ENCODE measurements around the gene LASP1. TPM values are rescaled to one million over a fixed set of nuclear protein-coding genes. Genes with fewer than 3 reads are reported as not detected.

Gene LASP1
- total RNA-seq, 1 experiment from 2014 or later: 106 TPM

DNA sequence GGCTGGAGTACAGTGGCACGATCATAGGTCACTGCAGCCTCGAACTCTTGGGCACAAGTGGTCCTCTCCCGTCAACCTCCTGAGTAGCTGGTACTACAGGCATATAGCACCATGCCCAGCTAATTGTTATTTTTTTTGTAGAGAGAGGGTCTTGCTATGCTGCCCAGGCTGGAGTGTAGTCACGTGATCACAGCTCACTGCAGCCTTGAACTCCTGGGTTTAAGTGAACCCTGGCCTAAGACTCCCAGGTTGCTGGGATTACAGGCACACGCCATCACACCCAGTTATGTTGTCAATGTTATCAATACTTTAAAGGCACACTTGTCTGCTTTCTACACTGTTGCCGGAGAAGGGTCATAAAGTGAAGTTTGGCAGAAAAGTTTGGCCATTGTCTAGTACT, 33.5 kb downstream of the LASP1 start:
- H3K27ac ChIP-seq (ENCODE audit: low read length): no peak overlapping the region
- no peak overlapping the region for H3K9ac ChIP-seq (ENCODE audit: low read length)
- no peak overlapping the region for H3K4me3 ChIP-seq (ENCODE audit: low read length)
- no TSS peak for BruUV-seq (replicated peaks)
- no peaks in the 10 kb centered on the region for H3F3A ChIP-seq (ENCODE audit: low read length, unreplicated experiment)
- intact Hi-C loops (cut with micrococcal nuclease): no loop called here
- CTCF ChIA-PET: no interaction called here
- no peak for TF ChIP-seq EZH2phosphoT487 (IDR thresholded peaks at IDR 0.05; ENCODE audit: borderline replicate concordance, low read length)
- no peak for TF ChIP-seq EZH2 (IDR thresholded peaks at IDR 0.05; ENCODE audit: low read length, unreplicated experiment)
- TF ChIP-seq, protein P1, sequence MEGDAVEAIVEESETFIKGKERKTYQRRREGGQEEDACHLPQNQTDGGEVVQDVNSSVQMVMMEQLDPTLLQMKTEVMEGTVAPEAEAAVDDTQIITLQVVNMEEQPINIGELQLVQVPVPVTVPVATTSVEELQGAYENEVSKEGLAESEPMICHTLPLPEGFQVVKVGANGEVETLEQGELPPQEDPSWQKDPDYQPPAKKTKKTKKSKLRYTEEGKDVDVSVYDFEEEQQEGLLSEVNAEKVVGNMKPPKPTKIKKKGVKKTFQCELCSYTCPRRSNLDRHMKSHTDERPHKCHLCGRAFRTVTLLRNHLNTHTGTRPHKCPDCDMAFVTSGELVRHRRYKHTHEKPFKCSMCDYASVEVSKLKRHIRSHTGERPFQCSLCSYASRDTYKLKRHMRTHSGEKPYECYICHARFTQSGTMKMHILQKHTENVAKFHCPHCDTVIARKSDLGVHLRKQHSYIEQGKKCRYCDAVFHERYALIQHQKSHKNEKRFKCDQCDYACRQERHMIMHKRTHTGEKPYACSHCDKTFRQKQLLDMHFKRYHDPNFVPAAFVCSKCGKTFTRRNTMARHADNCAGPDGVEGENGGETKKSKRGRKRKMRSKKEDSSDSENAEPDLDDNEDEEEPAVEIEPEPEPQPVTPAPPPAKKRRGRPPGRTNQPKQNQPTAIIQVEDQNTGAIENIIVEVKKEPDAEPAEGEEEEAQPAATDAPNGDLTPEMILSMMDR (conservative IDR thresholded peaks at IDR 0.05; ENCODE audit: low read depth, low read length): no peak
- H3K27me3 ChIP-seq (ENCODE audit: low read length): no peaks in the 10 kb centered on the region
- no peaks in the 10 kb centered on the region for H3K9me2 ChIP-seq (replicated peaks; ENCODE audit: low read length)
- H4K20me1 ChIP-seq (ENCODE audit: low read length): no peaks in the 10 kb centered on the region
- H3K79me2 ChIP-seq (ENCODE audit: low read length): peaks cover 8% of the 10 kb centered on the region; the same call in 1 of the 2 replicates
- DNase-seq (no peak), ATAC-seq (no peak)
- peaks cover 21% of the 10 kb centered on the region for H3K36me3 ChIP-seq (ENCODE audit: low read depth, low read length)
- no peak overlapping the region for H3K4me2 ChIP-seq (ENCODE audit: low read length)
- peaks cover 22% of the 10 kb centered on the region for H3K4me1 ChIP-seq (ENCODE audit: insufficient read depth, low read length)
- POLR2A ChIA-PET (ENCODE audit: unreplicated experiment): no interaction called here
- no peaks in the 10 kb centered on the region for H3K9me3 ChIP-seq (ENCODE audit: low read length)
- no peak overlapping the region for H2AFZ ChIP-seq (ENCODE audit: low read length)

DNA sequence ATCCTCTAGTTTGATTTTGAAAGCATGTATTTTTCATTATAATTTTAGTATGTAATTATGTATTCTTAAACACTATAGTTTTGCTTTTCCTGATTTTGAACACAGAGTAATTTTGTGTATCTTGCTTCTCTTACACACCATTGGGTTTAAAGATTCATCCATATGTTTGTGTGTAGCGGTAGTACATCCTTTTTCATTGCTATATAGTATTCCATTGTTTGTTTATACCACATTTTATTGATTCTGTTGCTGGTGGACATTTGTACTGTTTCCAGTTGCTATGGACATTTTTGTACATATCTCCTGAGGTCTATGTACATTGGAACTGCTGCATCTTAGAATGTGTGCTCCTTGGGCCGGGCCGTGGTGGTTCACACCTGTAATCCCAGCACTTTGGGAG, 35.0 kb downstream of the LASP1 start:
- Histone ChIP-seq H3K9me2 (replicated peaks; ENCODE audit: low read length) (no peaks in the 10 kb centered on the region), H3K27ac (ENCODE audit: low read length) (no peak overlapping the region), H3F3A (ENCODE audit: low read length, unreplicated experiment) (no peaks in the 10 kb centered on the region), H2AFZ (ENCODE audit: low read length) (no peak overlapping the region), H3K9me3 (ENCODE audit: low read length) (no peaks in the 10 kb centered on the region), H3K9ac (ENCODE audit: low read length) (no peak overlapping the region), H3K4me1 (ENCODE audit: insufficient read depth, low read length) (peaks cover 11% of the 10 kb centered on the region), H3K27me3 (ENCODE audit: low read length) (no peaks in the 10 kb centered on the region), H3K4me3 (ENCODE audit: low read length) (no peak overlapping the region), H3K36me3 (ENCODE audit: low read depth, low read length) (peaks cover 16% of the 10 kb centered on the region), H4K20me1 (ENCODE audit: low read length) (no peaks in the 10 kb centered on the region), H3K4me2 (ENCODE audit: low read length) (no peak overlapping the region), H3K79me2 (ENCODE audit: low read length) (peaks cover 8% of the 10 kb centered on the region; the same call in 1 of the 2 replicates)
- POLR2A ChIA-PET (ENCODE audit: unreplicated experiment): no interaction called here
- BruUV-seq (replicated peaks): no TSS peak
- no peak for TF ChIP-seq EZH2 (IDR thresholded peaks at IDR 0.05; ENCODE audit: low read length, unreplicated experiment)
- TF ChIP-seq, protein P1 (conservative IDR thresholded peaks at IDR 0.05; ENCODE audit: low read depth, low read length): no peak
- no peak for TF ChIP-seq EZH2phosphoT487 (IDR thresholded peaks at IDR 0.05; ENCODE audit: borderline replicate concordance, low read length)
- intact Hi-C loops (cut with micrococcal nuclease): no loop called here
- ATAC-seq (no peak), DNase-seq (no peak)
- CTCF ChIA-PET: no interaction called here

DNA sequence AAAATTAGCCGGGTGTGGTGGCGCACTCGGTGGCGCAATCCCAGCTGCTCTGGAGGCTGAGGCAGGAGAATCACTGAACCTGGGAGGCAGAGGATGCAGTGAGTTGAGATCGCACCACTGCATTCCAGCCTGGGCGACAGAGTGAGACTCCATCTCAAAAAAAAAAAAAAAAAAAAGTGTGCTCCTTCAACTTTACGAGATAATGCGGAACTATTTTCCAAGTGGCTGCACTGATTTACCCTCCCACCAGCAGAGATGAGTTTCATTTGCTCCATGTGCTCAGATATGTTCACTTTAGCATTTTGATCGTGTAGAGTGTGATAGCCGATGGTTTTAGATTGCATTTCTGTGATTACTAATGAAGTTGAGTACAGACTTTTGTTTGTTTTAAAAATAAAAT, 35.5 kb downstream of the LASP1 start:
- ATAC-seq: no peak
- TF ChIP-seq, protein P1 (conservative IDR thresholded peaks at IDR 0.05; ENCODE audit: low read depth, low read length): no peak
- TF ChIP-seq EZH2phosphoT487 (IDR thresholded peaks at IDR 0.05; ENCODE audit: borderline replicate concordance, low read length): no peak
- TF ChIP-seq EZH2 (IDR thresholded peaks at IDR 0.05; ENCODE audit: low read length, unreplicated experiment): no peak
- Histone ChIP-seq H3K4me2 (ENCODE audit: low read length) (no peak overlapping the region), H3K9me3 (ENCODE audit: low read length) (no peaks in the 10 kb centered on the region), H3K79me2 (ENCODE audit: low read length) (peaks cover 8% of the 10 kb centered on the region; the same call in 1 of the 2 replicates), H4K20me1 (ENCODE audit: low read length) (no peaks in the 10 kb centered on the region), H3K36me3 (ENCODE audit: low read depth, low read length) (peaks cover 16% of the 10 kb centered on the region), H2AFZ (ENCODE audit: low read length) (no peak overlapping the region), H3K4me3 (ENCODE audit: low read length) (no peak overlapping the region), H3K9ac (ENCODE audit: low read length) (no peak overlapping the region), H3K27me3 (ENCODE audit: low read length) (no peaks in the 10 kb centered on the region), H3F3A (ENCODE audit: low read length, unreplicated experiment) (no peaks in the 10 kb centered on the region), H3K9me2 (replicated peaks; ENCODE audit: low read length) (no peaks in the 10 kb centered on the region), H3K27ac (ENCODE audit: low read length) (no peak overlapping the region), H3K4me1 (ENCODE audit: insufficient read depth, low read length) (peaks cover 11% of the 10 kb centered on the region)
- ChIA-PET CTCF (no interaction called here), POLR2A (ENCODE audit: unreplicated experiment) (no interaction called here)
- DNase-seq: no peak
- no TSS peak for BruUV-seq (replicated peaks)
- intact Hi-C loops (cut with micrococcal nuclease): no loop called here
